CD4-positive, alpha-beta T cell treated with Interleukin-6 at 100 ng/mL for 8 hours (primary cell): ENCODE measurements around the gene CD247.
A peak's percentile ranks its signal among the peaks of the same experiment; 100 is the strongest.

Experiments
- DNase-seq: peaks from one replicate; pipeline ENCODE4 v3.0.0-alpha.2; 2020; ENCODE audit warnings: mixed read lengths, low spot score

CD247 gene

GRCh38 chr1:167439301-167439988 is 78.9 kb downstream of the CD247 start:
- DNase-seq: no peak

GRCh38 chr1:167438171-167439138 is 79.9 kb downstream of the CD247 start:
- peak; percentile 44 for DNase-seq

DNA sequence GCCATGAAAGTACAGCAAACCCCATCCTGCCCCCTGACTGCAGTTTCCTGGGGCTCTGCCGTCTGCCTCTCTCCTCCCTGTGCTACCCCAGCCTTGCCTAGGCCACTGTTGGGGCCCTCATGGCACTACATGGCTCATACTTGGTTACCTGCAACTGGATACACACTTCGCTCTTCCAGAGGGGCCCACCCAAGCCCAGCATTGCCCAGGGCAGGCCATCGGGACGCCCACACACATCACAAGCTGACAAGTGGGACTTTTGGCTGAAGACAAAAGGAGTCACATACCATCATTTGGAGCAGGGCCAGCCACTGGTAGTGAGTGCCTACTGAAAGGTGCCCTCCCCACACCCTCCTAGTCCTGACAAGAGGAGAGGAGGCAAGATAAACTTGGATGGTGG is 82.8 kb downstream of the CD247 start:
- no peak for DNase-seq

GRCh38 chr1:167434306-167434705 is 84.0 kb downstream of the CD247 start:
- DNase-seq: no peak

- DNase-seq: no peak
These were observed 84.4 kb downstream of the CD247 start for GRCh38 chr1:167433884-167434283.

- no peak for DNase-seq
These were observed 85.5 kb downstream of the CD247 start for GRCh38 chr1:167432780-167433179.

DNA sequence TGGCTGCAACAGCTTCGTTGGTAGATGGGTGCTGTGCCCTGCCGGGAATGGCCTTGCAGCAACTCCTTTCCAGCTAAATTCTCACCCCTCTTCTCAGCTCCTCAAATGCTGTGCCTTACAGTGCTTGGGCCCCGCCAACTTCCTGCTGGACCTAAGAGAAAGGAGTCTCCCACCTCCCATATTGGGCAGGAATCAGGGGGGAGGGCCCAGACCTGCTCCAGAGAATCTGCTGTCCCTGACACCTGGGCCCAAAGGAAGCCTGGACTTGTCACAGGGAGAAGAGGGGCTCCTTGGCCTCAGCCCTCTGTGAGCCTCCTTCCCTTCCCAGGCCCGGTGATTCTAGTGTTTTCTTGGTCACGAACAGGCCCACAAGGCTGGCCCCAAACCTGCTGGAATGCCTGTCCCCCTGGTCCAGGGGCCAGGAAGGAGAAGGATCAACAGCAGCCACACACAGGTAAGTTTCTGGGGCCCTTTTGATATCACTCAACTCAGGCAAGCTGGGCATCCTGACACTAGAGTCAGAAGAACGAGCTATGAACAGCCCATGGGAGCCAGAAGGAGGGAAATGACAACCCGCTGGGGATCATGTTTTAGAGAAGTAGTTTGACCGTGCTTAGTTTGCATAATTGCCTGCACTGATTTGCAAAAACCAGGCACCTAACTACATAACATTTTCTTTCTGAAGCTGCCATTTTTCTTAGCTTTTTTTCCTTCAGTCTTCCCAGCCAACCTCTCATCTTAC is 86.2 kb downstream of the CD247 start:
- no peak for DNase-seq

DNA sequence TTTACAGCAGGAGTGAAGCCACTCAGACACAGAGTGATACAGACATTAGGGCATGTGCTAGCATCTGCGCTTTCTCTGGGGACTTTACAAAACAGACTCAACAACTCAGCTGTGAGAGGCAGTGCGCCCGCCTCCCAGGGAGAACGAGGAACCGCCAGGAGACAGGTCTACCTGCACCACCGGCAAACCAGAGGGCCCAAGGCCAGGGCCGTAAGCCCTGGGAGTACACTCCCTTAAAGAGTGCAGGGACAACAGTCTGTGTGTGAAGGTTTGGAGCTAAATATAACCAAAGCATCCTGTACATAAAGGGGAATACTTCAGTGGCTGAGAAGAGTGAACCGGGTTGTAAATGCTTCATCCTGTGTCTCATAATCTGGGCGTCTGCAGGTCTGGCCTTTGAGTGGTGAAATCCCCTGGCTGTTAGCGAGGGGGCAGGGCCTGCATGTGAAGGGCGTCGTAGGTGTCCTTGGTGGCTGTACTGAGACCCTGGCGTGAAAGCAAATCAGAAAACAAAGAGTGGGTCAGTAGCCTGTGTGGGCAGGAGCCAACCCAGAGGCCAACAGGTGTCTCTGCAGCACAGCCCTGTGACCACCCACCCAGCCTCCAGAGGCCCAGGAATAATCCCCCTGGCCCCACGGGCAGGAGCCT is 86.9 kb downstream of the CD247 start:
- no peak for DNase-seq

DNA sequence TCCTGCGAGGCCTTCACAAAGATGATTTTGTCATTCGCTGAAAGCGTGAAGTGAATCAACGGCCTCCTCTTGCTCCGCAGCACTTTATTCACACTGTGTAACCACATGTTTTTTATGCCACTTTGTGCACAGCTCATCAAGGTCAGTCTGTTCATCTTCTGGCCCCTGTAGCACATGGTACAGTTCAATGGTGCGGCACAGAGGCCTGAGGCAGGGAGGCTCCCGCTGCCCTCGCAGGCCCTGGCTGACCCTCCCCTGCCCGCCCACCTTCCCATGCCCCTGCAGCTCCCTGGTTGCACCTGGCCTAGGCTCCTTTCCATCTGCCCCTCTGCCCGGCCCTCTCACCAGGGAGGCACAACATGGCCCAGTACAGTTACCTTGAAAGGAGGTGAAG is 87.5 kb downstream of the CD247 start:
- DNase-seq: no peak

DNA sequence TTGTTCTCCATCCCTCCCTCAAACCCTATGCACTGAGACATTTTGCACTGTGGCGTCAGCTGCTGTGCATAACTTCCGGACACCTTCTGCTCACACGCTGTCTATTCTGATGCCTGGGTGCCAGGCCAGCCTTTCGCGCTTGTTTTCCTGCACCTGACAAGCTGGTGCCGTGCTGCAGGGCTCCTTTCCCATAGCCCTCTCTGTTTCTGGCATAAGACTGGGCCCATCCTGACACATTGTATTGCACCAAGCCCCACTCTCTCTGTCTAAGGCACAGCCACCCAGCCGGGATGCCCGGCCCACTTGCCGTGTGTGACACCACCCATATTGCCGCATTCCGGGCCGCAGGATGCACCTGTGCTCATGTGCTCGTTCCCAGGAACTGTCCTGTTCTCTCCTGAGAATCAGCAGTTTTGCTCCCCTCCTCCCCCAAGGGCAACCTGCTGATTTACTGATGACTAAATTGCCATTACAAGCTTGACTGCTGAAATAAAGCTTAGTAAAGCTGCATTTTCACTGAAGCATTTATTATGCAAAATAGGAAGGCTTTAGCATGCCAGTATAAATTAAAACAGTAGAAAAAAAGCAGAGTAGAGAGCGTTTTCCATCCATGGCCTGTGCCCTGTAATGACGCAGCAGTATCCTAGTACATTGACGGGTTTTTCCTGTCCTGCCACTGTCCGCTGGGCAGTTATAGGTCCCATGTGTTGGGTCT is 88.0 kb downstream of the CD247 start:
- no peak for DNase-seq

GRCh38 chr1:167429612-167430011 is 88.7 kb downstream of the CD247 start:
- DNase-seq: no peak

- DNase-seq: no peak
These were observed 89.9 kb downstream of the CD247 start for GRCh38 chr1:167428395-167428794.

GRCh38 chr1:167427848-167428247 is 90.5 kb downstream of the CD247 start:
- no peak for DNase-seq

DNA sequence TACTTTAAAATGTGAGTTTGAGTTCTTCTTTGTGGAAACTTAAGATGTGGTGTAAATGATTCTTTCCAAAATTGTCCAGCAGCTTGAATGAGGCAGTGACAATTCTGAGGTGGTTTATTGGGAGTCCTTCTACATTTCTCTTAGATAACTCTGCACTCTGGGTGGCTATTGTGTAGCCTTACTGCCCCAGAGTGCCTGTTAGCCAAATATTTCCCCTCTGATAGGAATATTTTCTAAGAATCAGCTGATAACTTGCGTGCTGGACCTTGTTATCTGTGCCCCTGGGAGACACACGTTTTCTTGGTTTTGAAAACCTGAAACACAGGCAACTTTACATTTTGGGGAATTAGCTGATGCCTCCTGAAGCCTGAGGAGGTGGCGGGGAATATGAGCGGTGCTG is 91.6 kb downstream of the CD247 start:
- DNase-seq: no peak

- no peak for DNase-seq
These were observed 92.8 kb downstream of the CD247 start for GRCh38 chr1:167425482-167425881.

DNA sequence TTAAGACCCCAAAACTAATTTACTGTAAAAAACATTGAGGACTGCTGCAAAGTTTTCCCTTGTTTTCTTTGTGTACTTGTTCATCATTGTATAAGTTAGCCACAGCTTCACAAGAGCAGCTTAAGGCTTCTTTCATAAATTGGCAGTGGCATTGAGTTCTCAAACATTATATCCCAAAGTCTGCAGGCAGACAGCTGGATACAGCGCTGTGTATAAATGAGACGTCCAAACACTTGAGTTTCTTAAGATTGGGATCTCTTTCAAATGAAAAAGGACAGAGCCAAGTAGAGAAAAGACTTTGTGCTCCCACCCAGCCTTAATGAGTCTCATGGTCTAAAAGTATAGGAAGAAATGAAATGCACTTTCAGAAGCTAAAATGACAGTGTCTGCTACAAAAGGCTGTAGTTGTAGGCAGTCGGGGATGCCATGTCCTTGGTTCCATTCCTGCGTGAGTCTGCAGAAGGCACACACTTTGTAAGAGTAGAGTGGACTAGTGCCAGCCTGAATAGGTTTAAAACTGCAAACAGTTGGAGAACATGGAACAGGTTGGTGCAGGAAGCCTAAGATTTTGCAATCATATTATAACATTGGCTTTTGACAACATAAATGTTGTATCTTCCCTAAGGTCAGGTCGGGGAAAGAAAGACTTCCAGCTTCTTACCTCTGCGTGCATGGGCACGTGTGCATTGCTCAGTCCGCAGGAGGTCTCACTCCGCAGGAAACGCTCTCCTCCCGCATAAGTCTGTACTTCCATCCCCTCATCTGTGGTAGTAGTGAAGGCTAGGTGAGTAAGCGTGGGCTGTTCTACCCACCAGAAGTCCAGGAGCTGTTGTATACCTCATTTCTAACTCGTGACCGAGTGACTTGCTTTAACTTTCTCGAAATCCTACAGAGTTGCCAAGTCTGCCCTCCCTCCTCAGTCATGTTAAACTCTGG is 94.4 kb downstream of the CD247 start:
- DNase-seq: no peak

DNA sequence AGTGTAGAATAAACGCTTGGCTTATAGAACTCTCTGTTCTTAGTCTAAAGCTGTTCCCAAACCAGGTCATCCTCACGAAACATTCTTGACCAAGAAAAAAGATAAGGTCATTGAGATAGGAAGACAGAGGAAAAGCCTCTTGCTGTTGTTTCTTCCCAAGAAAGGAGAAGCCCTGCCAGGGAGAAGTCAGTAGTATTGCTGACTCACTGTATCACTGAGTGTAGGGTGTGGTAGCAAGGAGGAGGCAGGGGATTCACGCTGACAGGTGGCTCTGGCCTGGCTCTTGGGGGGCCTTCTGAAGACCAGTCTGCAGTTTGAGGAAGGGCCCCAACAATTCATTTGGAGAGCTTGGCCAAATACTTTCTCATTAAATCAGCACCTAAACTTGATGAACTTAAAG is 97.8 kb downstream of the CD247 start:
- DNase-seq: no peak

DNA sequence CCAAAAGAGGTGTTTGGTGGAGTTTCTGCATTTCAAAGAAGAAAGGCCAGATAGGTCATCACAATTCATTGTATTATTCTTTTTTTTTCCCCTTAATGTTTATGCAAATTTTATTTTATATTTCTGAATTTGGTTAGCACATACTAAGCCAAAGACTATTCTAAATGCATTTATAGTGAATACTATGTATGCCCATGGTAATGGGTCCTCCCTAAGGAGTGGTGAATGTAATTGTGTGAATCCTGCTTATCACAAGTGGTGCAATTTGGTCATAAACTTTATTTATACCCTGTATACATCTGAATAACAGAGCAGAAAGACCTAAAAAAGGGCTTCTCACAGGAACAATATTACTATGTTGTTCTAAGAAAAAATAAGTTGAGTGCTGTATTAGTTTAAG is 99.1 kb downstream of the CD247 start:
- no peak for DNase-seq

DNA sequence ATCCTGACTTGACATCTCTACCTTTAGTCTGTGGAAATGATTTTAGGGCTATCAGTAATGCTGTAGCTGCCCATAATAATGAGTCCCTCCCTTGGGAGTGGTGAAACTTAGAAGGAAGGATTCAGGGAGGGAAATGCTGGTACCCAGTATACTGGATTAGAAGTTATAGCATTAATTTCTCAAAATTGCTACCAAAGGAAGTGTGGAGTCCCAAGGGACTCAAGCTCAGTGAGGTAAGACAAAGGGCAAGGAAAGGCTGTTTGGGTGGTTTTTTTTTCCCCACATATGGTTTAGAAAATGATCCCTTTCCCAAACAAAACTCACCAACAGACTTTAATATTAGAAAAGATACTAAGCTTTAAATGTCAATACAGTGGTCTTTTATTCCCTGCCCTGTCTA is 99.9 kb downstream of the CD247 start:
- DNase-seq: no peak

DNA sequence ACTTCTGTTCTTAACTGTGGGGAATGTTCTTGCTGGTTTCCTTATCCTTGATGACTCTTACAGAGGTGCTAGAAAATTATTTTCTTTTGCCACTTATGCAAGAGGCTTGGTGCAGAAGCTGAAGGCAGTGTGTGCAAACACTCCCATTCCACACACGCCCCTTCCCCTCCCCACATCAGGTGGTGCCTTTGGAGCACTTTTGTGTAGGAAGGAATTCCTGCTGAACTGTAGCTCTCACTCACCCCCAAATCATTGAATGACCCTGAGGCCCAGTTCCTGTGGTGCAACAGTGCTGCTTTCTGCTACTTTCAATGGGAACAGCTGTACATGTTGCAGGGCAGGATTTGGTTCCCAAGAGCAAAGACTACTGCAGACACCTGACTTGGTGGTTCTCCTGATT is 101.8 kb downstream of the CD247 start:
- DNase-seq: no peak
